Right kidney (tissue), 1 donor: ENCODE measurements around the gene CAMTA1.
"Not testable (repeated sequence)": the region's sequence is repeated elsewhere in the genome, so short reads cannot be mapped to it uniquely, and the experiment has no call there.

ENCODE experiments used
- DNase-seq: peaks from one replicate; pipeline ENCODE4 v3.0.0-alpha.2; 2016

Gene CAMTA1

GRCh38 chr1:7683521-7683920, 898.3 kb downstream of the CAMTA1 start:
- no peak for DNase-seq

DNA sequence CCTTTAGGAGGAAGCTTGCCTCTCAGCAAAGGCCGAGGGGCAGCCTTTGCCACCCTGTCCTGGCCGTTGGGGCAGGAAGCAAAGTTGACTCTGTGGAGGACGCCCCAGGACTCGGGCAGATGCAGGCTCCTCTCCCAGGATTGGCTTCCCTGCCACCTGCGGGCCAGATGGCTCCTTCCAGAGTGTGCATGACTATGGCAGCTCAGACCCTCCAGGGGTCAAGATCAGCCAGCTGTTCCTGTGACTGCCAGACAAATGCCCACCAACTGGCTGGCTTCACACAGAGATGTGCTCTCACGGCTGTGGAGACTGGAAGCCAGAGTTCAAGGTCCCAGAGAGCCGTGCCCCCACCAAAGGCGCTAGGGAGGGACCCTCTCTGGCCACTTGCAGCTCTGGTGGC, 898.9 kb downstream of the CAMTA1 start:
- no peak for DNase-seq

- no peak for DNase-seq
Measured at GRCh38 chr1:7684861-7685635, 899.8 kb downstream of the CAMTA1 start.

GRCh38 chr1:7686301-7686850, 901.1 kb downstream of the CAMTA1 start:
- DNase-seq, result no peak

- no peak for DNase-seq
Measured at GRCh38 chr1:7687411-7687810, 902.2 kb downstream of the CAMTA1 start.

DNA sequence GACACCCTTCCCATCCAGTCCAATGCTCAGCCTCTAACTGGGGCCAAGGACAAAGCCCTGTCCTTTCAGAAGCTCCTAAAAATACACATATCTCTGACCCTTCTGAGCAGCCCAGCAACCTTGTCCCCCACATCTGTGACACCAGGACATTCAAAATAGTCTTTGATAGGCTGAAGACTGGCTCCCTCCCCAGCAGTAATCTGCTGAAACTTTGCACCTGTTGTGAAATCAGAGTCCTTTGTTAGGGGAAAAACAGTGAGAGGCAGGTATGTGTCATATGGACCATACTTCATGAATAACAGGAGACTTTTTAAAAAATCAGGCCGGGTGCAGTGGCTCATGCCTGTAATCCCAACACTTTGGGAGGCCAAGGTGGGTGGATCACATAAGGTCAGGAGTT, 903.4 kb downstream of the CAMTA1 start:
- no peak for DNase-seq

- not testable (repeated sequence) for DNase-seq
Measured at GRCh38 chr1:7689307-7689706, 904.1 kb downstream of the CAMTA1 start.

DNA sequence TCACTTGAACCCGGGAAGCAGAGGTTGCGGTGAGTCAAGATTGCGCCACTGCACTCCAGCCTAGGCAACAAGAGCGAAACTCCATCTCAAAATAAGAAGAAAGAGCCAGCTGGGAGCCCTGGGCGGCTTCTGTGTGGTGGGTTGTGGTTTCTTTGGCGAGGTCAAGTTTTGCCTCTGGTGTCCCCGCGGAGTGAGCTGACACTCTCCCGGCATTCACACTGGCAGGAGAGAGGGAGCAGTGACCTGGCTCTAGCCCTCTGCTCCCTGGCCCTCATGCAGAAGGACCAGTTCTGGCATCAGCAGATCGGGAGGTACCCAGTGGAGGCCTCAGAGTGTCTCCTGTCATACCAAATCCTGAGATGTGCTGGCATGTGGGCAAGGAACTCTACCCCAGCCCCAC, 904.8 kb downstream of the CAMTA1 start:
- DNase-seq, result no peak

GRCh38 chr1:7690496-7691182, 905.4 kb downstream of the CAMTA1 start:
- no peak for DNase-seq

DNA sequence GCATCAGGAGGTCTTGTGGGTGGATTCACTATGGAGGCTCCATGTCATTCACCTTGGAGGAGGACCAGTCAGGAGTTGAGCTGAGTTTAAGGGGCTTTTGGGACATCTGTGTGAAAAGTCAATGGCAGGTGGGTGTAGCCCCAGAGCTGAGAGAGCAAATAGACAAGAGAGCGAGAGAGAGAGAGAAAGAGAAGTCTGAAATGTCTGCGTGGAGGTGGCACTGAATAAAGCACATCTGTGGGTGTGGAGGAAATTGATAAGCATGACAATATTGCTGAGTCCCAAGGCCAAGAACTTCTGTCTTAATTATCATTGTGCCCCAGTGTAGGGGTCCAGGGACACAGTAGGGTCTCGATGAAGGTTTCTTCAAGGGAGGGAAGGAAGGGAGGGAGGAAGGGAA, 906.3 kb downstream of the CAMTA1 start:
- DNase-seq, result no peak

DNA sequence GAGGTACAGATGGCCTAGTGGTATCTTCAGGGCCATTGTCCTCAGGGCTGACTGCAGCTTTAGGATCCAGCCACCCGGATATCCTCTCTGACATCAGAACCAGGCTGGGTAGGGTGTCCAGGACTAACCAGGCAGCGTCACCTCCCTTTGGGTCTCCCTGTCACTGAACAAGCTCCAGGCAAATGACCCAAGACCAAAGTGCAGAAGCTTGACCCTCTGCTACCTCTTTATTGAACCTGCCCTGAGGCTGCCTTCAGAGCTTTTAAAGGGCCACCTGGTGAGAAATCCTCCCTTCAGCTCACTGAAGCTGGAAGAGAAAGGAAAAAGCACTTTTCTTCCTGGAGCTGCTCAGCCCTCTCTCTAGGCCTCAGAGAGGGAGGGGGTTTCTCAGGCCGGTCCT, 906.8 kb downstream of the CAMTA1 start:
- DNase-seq, result no peak

DNA sequence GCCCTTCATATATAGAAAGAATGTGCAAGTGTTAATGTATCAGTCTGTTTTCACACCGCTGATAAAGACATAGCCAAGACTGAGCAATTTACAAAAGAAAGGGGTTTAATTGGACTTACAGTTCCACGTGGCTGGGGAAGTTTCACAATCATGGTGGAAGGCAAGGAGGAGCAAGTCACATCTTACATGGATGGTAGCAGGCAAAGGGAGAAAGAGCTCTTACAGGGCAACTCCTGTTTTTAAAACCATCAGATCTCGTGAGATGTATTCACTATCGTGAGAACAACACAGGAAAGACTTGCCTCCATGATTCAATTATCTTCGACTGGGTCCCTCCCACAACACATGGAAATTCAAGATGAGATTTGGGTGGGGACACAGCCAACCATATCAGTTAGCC, 907.8 kb downstream of the CAMTA1 start:
- not testable (repeated sequence) for DNase-seq

DNA sequence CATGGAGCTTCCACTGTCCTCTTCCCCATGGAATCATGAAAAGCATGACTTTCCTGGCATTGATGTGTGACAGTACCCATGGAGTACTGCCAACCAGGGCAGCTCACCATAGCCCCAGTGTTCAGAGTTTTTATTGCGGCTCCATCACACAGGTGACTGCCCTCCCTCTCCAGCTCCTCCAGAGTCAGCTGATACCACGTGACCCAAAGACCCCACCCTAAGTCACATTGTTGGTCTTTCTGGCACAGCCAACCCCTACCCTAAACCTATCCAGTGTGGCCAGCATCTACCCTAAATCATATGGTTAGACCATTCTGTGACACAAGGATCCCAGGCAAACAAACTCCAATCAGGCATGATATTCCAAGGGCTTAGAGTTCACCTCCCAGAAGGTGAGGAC, 908.4 kb downstream of the CAMTA1 start:
- DNase-seq, result no peak

- DNase-seq, result no peak
Measured at GRCh38 chr1:7694600-7695496, 909.6 kb downstream of the CAMTA1 start.

GRCh38 chr1:7695497-7696117, 910.4 kb downstream of the CAMTA1 start:
- no peak for DNase-seq

DNA sequence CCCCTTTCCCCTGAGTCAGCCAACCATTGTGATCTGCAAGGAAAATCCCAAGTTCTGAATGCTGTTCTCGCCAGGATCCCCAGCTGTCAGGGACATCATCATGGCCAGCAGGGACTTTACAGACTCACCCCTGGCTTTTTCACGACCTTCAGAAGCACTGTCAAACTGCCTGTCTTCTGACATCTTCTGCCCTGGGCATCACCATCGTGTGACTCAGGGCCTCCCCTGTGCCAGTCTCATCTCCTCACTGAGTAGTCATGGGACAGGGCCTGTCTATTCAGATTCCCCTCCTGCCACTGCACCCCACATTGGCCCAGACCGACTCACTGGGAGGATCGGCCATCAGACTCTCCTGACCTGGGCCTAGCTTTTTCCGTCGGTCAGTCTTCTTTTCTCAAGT, 913.4 kb downstream of the CAMTA1 start:
- DNase-seq, result no peak

- DNase-seq, result no peak
Measured at GRCh38 chr1:7702365-7702764, 917.1 kb downstream of the CAMTA1 start.

DNA sequence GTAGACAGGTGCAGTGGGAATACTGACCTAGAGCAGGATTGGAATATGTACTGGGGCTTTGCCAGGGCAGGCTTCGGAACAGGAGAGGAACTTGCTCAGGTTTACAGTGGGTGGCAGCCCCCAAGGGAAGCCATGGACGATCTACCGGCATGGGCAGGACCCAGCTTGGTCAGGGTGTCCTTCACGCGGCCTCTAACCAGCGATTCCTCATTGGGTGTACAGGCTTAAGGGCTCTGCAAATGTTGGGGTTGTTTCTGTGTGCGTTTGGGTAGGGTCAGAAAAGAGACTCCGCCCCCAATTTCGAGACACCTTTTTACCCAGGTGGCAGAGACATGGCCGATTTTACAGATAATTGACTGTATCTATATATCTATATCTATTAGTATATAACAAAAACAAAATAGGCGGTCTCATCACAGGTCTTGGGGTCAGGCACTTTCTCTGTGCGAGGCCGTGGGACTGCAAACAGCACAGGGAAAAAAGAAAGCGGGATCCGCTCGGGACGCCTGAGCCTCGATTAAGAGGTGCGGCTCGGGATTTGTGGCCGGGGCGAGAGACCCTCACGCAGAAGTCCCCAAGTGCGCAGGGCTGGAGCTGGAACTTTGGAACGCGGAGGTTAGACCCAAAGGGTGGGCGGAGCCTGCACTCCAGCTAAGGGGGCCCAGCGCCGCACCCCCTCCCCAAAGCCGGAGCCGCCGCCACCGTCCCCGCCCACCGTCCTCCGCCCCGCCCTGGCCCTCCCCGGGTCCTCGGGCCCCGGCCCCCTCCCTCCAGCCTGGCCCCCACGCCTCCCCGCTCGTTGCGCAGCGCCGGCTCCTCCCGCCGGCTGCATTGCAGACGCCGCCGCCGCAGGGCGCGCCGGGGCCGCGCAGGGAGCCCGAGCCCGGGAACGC, 918.3 kb downstream of the CAMTA1 start:
- DNase-seq, result peak; percentile 41

- DNase-seq, result peak; percentile 70
Measured at GRCh38 chr1:7704214-7705047, 919.2 kb downstream of the CAMTA1 start.
